ENCODE results near the gene MAP3K2.

- TF ChIP-seq CTCF (IDR thresholded peaks at IDR 0.05) (no peak), POLR2A (IDR thresholded peaks at IDR 0.05) (no peak)
These were observed 125.9 kb downstream of the MAP3K2 start for GRCh38 chr2:127261804-127262406.

Data from thyroid gland (tissue), 4 donors.